Upper lobe of left lung (tissue), 4 donors: ENCODE results near the gene NR3C2.

Source experiments
- CTCF ChIP-seq, 6 experiments: fragments of 450-650 bp in 4 of 6; fragments of 200-600 bp in 2 of 6; sonication (generic) in 2 of 6; IDR thresholded peaks; one replicate each; pipeline ENCODE4 v1.5.1; 2016 to 2019; ENCODE audit warnings: antibody characterized with exemption in 6 of 6
- EP300 ChIP-seq, 4 donors: sonication (generic); formaldehyde crosslinking; IDR thresholded peaks; one replicate each; pipeline ENCODE4 v1.5.1; 2017; ENCODE audit warnings: antibody characterized with exemption in 4 of 4, control low read depth in 2 of 4
- POLR2A ChIP-seq, 4 donors: fragments of 450-650 bp; IDR thresholded peaks; one replicate each; pipeline ENCODE4 v1.5.1; 2016 to 2017; ENCODE audit warnings: antibody characterized with exemption in 4 of 4, mild to moderate bottlenecking in 2 of 4

GRCh38 chr4:148089624-148090023, 352.6 kb downstream of the NR3C2 start:
- TF ChIP-seq CTCF (IDR thresholded peaks at IDR 0.05), result no peak
- no peak for TF ChIP-seq EP300 (IDR thresholded peaks at IDR 0.05)
- no peak for TF ChIP-seq POLR2A (IDR thresholded peaks at IDR 0.05)
